AG09309 (cell line): ENCODE data around the gene NGF.

Experiments
- DNase-seq: peaks from one replicate; pipeline ENCODE4 v3.0.0-alpha.2; 2010; ENCODE audit warnings: low read depth
- H3K4me3 ChIP-seq: 2 replicates; pipeline ENCODE4 v1.5.1; 2011; ENCODE audit warnings: mild to moderate bottlenecking, low read depth, low read length, moderate library complexity; ENCODE audit not compliant: control insufficient read depth
- CTCF ChIP-seq: IDR thresholded peaks from 2 replicates; pipeline ENCODE4 v1.5.1; 2011; ENCODE audit warnings: mild to moderate bottlenecking, low read depth, low read length, inconsistent platforms; ENCODE audit not compliant: insufficient read depth, control insufficient read depth; ENCODE audit errors: missing control alignments

Gene NGF

GRCh38 chr1:115293006-115293405 lies 45.0 kb downstream of the NGF start:
- DNase-seq, result no peak
- no peak for TF ChIP-seq CTCF
- no peak overlapping the region for H3K4me3 ChIP-seq

GRCh38 chr1:115291741-115292140 lies 46.3 kb downstream of the NGF start:
- TF ChIP-seq CTCF, result no peak

GRCh38 chr1:115289940-115290339 lies 48.1 kb downstream of the NGF start:
- DNase-seq, result no peak
- no peak for TF ChIP-seq CTCF

More at GRCh38 chr1:115291741-115292140, 46.3 kb downstream of the NGF start:
- DNase-seq, result no peak
- no peak overlapping the region for H3K4me3 ChIP-seq

GRCh38 chr1:115288591-115289198 lies 49.4 kb downstream of the NGF start:
- no peak for TF ChIP-seq CTCF
- no peak for DNase-seq

More at GRCh38 chr1:115289940-115290339, 48.1 kb downstream of the NGF start:
- no peak overlapping the region for H3K4me3 ChIP-seq

GRCh38 chr1:115286431-115287205 lies 51.4 kb downstream of the NGF start:
- no peak for DNase-seq

More at GRCh38 chr1:115288591-115289198, 49.4 kb downstream of the NGF start:
- no peak overlapping the region for H3K4me3 ChIP-seq

GRCh38 chr1:115284209-115284608 lies 53.8 kb downstream of the NGF start:
- no peak for TF ChIP-seq CTCF
- DNase-seq, result no peak
- no peak overlapping the region for H3K4me3 ChIP-seq

More at GRCh38 chr1:115286431-115287205, 51.4 kb downstream of the NGF start:
- H3K4me3 ChIP-seq, result no peak overlapping the region
- TF ChIP-seq CTCF, result no peak
